Stomach (tissue), 9 donors: ENCODE measurements around the gene CMTM7. TPM values are rescaled to one million over a fixed set of nuclear protein-coding genes. Genes with fewer than 3 reads are reported as not detected.

Source experiments
- DNase-seq, 2 donors: peaks; one replicate each; pipeline versions ENCODE4 v3.0.0 to v3.0.0-alpha.2; 2013 to 2019
- H3K27ac ChIP-seq, 5 donors: fragments of 200-600 bp in 4 of 5; sonication (generic) in 4 of 5; one replicate each; pipeline ENCODE4 v1.5.1; 2013 to 2019; ENCODE audit warnings: mild to moderate bottlenecking in 1 of 5, moderate library complexity in 1 of 5
- H3K27me3 ChIP-seq, 3 donors: fragments of 200-600 bp; sonication (generic); one replicate each; pipeline ENCODE4 v1.5.1; 2017 to 2019; ENCODE audit warnings: mixed run types in 1 of 3
- H3K36me3 ChIP-seq, 4 donors: fragments of 200-600 bp; sonication (generic); 1 replicate in 3 of 4; 2 replicates in 1 of 4; pipeline ENCODE4 v1.5.1; 2016 to 2019
- H3K4me1 ChIP-seq, 4 donors: fragments of 200-600 bp; sonication (generic); one replicate each; pipeline ENCODE4 v1.5.1; 2016 to 2019
- H3K4me3 ChIP-seq, 4 donors: fragments of 200-600 bp; sonication (generic) in 3 of 4; one replicate each; pipeline ENCODE4 v1.5.1; 2016 to 2019; ENCODE audit warnings: mild to moderate bottlenecking in 1 of 4
- H3K9me3 ChIP-seq, 4 donors: fragments of 200-600 bp; sonication (generic); one replicate each; pipeline ENCODE4 v1.5.1; 2016 to 2019
- POLR2A ChIP-seq, 4 donors: fragments of 450-650 bp; IDR thresholded peaks; one replicate each; pipeline ENCODE4 v1.6.1; 2016; ENCODE audit warnings: antibody characterized with exemption in 4 of 4, control low read depth in 2 of 4, mild to moderate bottlenecking in 1 of 4, moderate library complexity in 1 of 4
- WGBS, 5 donors: extraction: QIAGEN DNeasy Blood & Tissue Kit in 3 of 5; methylation state at CpG; one replicate each; pipeline versions ENCODE4 v1.1.5 to v1.1.7; 2013 to 2018; 5-methylcytosine and 5-hydroxymethylcytosine counted together
- intact Hi-C: fragments of 100-400 bp; cut with DNase I; formaldehyde crosslinking; loops from one replicate; pipeline ENCODE4 v1.15.1; 2023; ENCODE audit warnings: low total_unique reads
- polyA plus RNA-seq, 3 donors: library from polyadenylated mRNA; stranded (reverse); fragments of 200-250 nt; gene quantifications; one replicate each; pipeline ENCODE4 v1.2.3, GENCODE V29; 2013
- total RNA-seq, 5 donors: library from RNA; depleted of rRNA; stranded (reverse); fragments of >200 nt; gene quantifications; one replicate each; pipeline versions ENCODE4 v1.1.0 to v1.2.3, GENCODE V29; 2014 to 2016
- donor health status: healthy with polysubstance abuse.
- donor health status: Bipolar disorder and iron deficiency.
- donor health status: healthy.

The CMTM7 gene
- total and polyA plus RNA-seq, 8 donors: 3.1 to 54.9 (median 7.4) TPM; not detected in 1

DNA sequence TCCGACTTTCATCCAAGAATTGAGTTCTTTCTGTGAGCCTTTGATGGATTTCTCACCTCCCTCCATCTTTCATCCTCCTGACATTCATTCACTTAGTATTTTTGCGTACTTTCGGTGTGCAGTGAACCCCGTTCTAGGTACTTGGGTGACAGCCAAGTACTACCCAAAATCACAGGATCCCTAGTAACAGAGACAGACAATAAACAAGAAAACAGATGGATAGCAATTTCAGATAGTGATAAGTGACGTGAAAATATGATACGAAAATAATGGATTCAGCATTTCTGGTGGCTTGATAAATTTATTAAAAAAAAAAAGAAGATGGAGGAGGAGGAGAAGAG, 111.3 kb downstream of the CMTM7 start:
- H3K9me3 ChIP-seq: no peaks in the 10 kb centered on the region
- 0 to 2% (median 1%) methylated on average over 6 of the region's 6 CpGs for WGBS, 5 donors
- peaks cover 14 to 51% (median 26%) of the 10 kb centered on the region in 4 donors for H3K4me1 ChIP-seq
- H3K27me3 ChIP-seq: no peaks in the 10 kb centered on the region
- TF ChIP-seq POLR2A (IDR thresholded peaks at IDR 0.05): no peak
- peak overlapping the region; percentile 97 to 99 (median 98) for H3K27ac ChIP-seq
- intact Hi-C loops: no loop called here
- peak overlapping the region; percentile 58 to 98 (median 93) for H3K4me3 ChIP-seq
- no peak for DNase-seq
- H3K36me3 ChIP-seq: no peaks in the 10 kb centered on the region

Other genes with a start within 250 kb of the CMTM7 start
- 1 to 10 TPM in 3 of 5 donors, not detected in 2; 1.3 to 5.2 (median 4.4) TPM for gene CMTM8, start 153.2 kb upstream of the CMTM7 start, total RNA-seq
- 1 to 10 TPM; 5.4 to 8.1 (median 6.9) TPM for gene CMTM8, start 153.2 kb upstream of the CMTM7 start, polyA plus RNA-seq
- gene CMTM6, start 111.0 kb downstream of the CMTM7 start, total RNA-seq: 100 to 1,000 TPM in 1 of 5 donors, 10 to 100 TPM in 3, 1 to 10 TPM in 1; 5.8 to 133 (median 21.4) TPM
- 10 to 100 TPM; 12.5 to 17.1 (median 13.2) TPM for gene CMTM6, start 111.0 kb downstream of the CMTM7 start, polyA plus RNA-seq
- gene DYNC1LI1, start 179.0 kb downstream of the CMTM7 start, total RNA-seq: 10 to 100 TPM in 4 of 5 donors, 1 to 10 TPM in 1; 5.8 to 92.4 (median 26.2) TPM
- 10 to 100 TPM; 13.6 to 21.7 (median 16.2) TPM for gene DYNC1LI1, start 179.0 kb downstream of the CMTM7 start, polyA plus RNA-seq